HEK293 (cell line): ENCODE measurements around the gene SCARB2.
A peak's percentile ranks its signal among the peaks of the same experiment; 100 is the strongest.
"Not testable (repeated sequence)": the region's sequence is repeated elsewhere in the genome, so short reads cannot be mapped to it uniquely, and the experiment has no call there.

Source experiments
- CTCF ChIA-PET: fragments of 350-600 bp; formaldehyde crosslinking; extraction: SDS; loops from one replicate; lab custom pipeline; 2021; ENCODE audit warnings: antibody characterized with exemption; lab: Yijun Ruan, JAX
- POLR2A ChIA-PET: fragments of 300-600 bp; formaldehyde crosslinking; extraction: SDS; loops from one replicate; lab custom pipeline; 2020; ENCODE audit warnings: antibody characterized with exemption, inconsistent platforms; lab: Yijun Ruan, JAX
- H3K27ac ChIP-seq: fragments of 200-500 bp; sonication (Bioruptor generic); 2 replicates; pipeline ENCODE4 v1.5.1; 2014; ENCODE audit warnings: low read depth, low read length, control low read depth, inconsistent platforms; ENCODE audit errors: extremely low read depth
- H3K36me3 ChIP-seq, 2 experiments: fragments of 200-500 bp in 1 of 2; sonication (Bioruptor generic) in 1 of 2; 1 replicate in 1 of 2; 2 replicates in 1 of 2; pipeline ENCODE4 v1.5.1; 2014 to 2017; ENCODE audit warnings: inconsistent platforms in 2 of 2, low read length in 2 of 2; ENCODE audit not compliant: control insufficient read depth in 2 of 2, insufficient read depth in 1 of 2
- H3K4me1 ChIP-seq: fragments of 200-500 bp; sonication (Bioruptor generic); 2 replicates; pipeline ENCODE4 v1.5.1; 2014; ENCODE audit warnings: mild to moderate bottlenecking, low read length, inconsistent platforms; ENCODE audit not compliant: control insufficient read depth, insufficient read depth
- H3K4me3 ChIP-seq: 2 replicates; pipeline ENCODE4 v1.5.1; 2011; ENCODE audit warnings: low read depth, mild to moderate bottlenecking, control low read depth, low read length, moderate library complexity
- H3K9me3 ChIP-seq: fragments of 200-500 bp; sonication (Bioruptor generic); 2 replicates; pipeline ENCODE4 v1.5.1; 2014; ENCODE audit warnings: low read depth, low read length, inconsistent platforms; ENCODE audit not compliant: control insufficient read depth, insufficient read depth
- BCL11A ChIP-seq: fragments of 450-650 bp; formaldehyde crosslinking; IDR thresholded peaks from 2 replicates; pipeline ENCODE4 v1.5.1; 2016; ENCODE audit warnings: low read depth, missing biosample characterization, missing genetic modification characterization
- CTCF ChIP-seq: fragments of 450-650 bp; formaldehyde crosslinking; IDR thresholded peaks from 2 replicates; pipeline ENCODE4 v1.5.1; 2016; ENCODE audit warnings: missing biosample characterization, missing genetic modification characterization
- FEZF1 ChIP-seq: fragments of 450-650 bp; formaldehyde crosslinking; IDR thresholded peaks from 2 replicates; pipeline ENCODE4 v1.5.1; 2016; ENCODE audit warnings: missing biosample characterization, missing genetic modification characterization
- HOXA7 ChIP-seq: sonication (generic); formaldehyde crosslinking; IDR thresholded peaks from 2 replicates; pipeline ENCODE4 v1.8.1; 2022; ENCODE audit warnings: missing genetic modification reagents, borderline replicate concordance
- KLF7 ChIP-seq: fragments of 450-650 bp; formaldehyde crosslinking; IDR thresholded peaks from 2 replicates; pipeline ENCODE4 v1.5.1; 2016; ENCODE audit warnings: missing biosample characterization, missing genetic modification characterization, borderline replicate concordance
- SCRT1 ChIP-seq: fragments of 450-650 bp; formaldehyde crosslinking; IDR thresholded peaks from 2 replicates; pipeline ENCODE4 v1.5.1; 2016; ENCODE audit warnings: missing biosample characterization, missing genetic modification characterization, borderline replicate concordance
- ZBTB6 ChIP-seq: fragments of 450-650 bp; formaldehyde crosslinking; IDR thresholded peaks from 2 replicates; pipeline ENCODE4 v1.5.1; 2017; ENCODE audit warnings: missing biosample characterization, missing genetic modification characterization
- ZNF132 ChIP-seq: fragments of 450-650 bp; formaldehyde crosslinking; IDR thresholded peaks from 2 replicates; pipeline ENCODE4 v1.5.1; 2017; ENCODE audit warnings: missing biosample characterization, missing genetic modification characterization, borderline replicate concordance
- ZNF146 ChIP-seq: fragments of 450-650 bp; formaldehyde crosslinking; IDR thresholded peaks from 2 replicates; pipeline ENCODE4 v1.5.1; 2016; ENCODE audit warnings: missing biosample characterization, missing genetic modification characterization
- ZNF16 ChIP-seq: fragments of 450-650 bp; formaldehyde crosslinking; IDR thresholded peaks from 2 replicates; pipeline ENCODE4 v1.5.1; 2016; ENCODE audit warnings: low read depth, missing biosample characterization, missing genetic modification characterization
- ZNF248 ChIP-seq: fragments of 450-650 bp; formaldehyde crosslinking; IDR thresholded peaks from 2 replicates; pipeline ENCODE4 v1.5.1; 2017; ENCODE audit warnings: missing biosample characterization, missing genetic modification characterization
- ZNF394 ChIP-seq: fragments of 450-650 bp; formaldehyde crosslinking; IDR thresholded peaks from 2 replicates; pipeline ENCODE4 v1.5.1; 2016; ENCODE audit warnings: missing biosample characterization, missing genetic modification characterization, mild to moderate bottlenecking, moderate library complexity, borderline replicate concordance
- ZNF404 ChIP-seq: fragments of 450-650 bp; formaldehyde crosslinking; IDR thresholded peaks from 2 replicates; pipeline ENCODE4 v1.5.1; 2017; ENCODE audit warnings: missing biosample characterization, missing genetic modification characterization
- ZNF558 ChIP-seq: fragments of 450-650 bp; formaldehyde crosslinking; IDR thresholded peaks from 2 replicates; pipeline ENCODE4 v1.5.1; 2016; ENCODE audit warnings: missing biosample characterization, missing genetic modification characterization
- ZNF629 ChIP-seq: fragments of 450-650 bp; formaldehyde crosslinking; IDR thresholded peaks from 2 replicates; pipeline ENCODE4 v1.5.1; 2017; ENCODE audit warnings: missing biosample characterization, missing genetic modification characterization

The SCARB2 gene

GRCh38 chr4:76246025-76246424, 32.4 kb upstream of the SCARB2 start:
- H3K4me1 ChIP-seq = no peaks in the 10 kb centered on the region
- TF ChIP-seq HOXA7 (CRISPR knock-in tag) (no peak), FEZF1 (tag by site-specific recombination) (no peak), ZNF404 (tag by site-specific recombination) (no peak), BCL11A (tag by site-specific recombination) (no peak), CTCF (peak; percentile 28; the same call in 1 of the 2 replicates), ZNF248 (tag by site-specific recombination) (no peak), ZNF394 (tag by site-specific recombination) (no peak)
- no peaks in the 10 kb centered on the region for H3K9me3 ChIP-seq
- ChIA-PET CTCF (interaction anchor here (1.0 kb wide), 1 partner anchor 131 kb away, joined by 3 read pairs; no protein-coding TSS in a partner anchor), POLR2A (no interaction called here)
- no peak overlapping the region for H3K27ac ChIP-seq
- no peak overlapping the region for H3K4me3 ChIP-seq
- no peaks in the 10 kb centered on the region for H3K36me3 ChIP-seq

- H3K9me3 ChIP-seq, H3K36me3 ChIP-seq, H3K4me3 ChIP-seq, H3K27ac ChIP-seq, H3K4me1 ChIP-seq, CTCF ChIA-PET, POLR2A ChIA-PET: not testable (repeated sequence)
- TF ChIP-seq ZNF146 (tag by site-specific recombination) = peak; percentile 75
Observed at GRCh38 chr4:76243877-76244276, 30.3 kb upstream of the SCARB2 start.

GRCh38 chr4:76240236-76240635, 26.6 kb upstream of the SCARB2 start:
- no peak overlapping the region for H3K27ac ChIP-seq
- ChIA-PET CTCF (interaction anchor here (0.6 kb wide), 1 partner anchor 11 kb away, joined by 4 read pairs; no protein-coding TSS in a partner anchor), POLR2A (no interaction called here)
- H3K4me3 ChIP-seq = no peak overlapping the region
- no peaks in the 10 kb centered on the region for H3K4me1 ChIP-seq
- no peaks in the 10 kb centered on the region for H3K36me3 ChIP-seq
- H3K9me3 ChIP-seq = no peaks in the 10 kb centered on the region
- peak; percentile 98 for TF ChIP-seq ZNF558 (tag by site-specific recombination)
- no peak for TF ChIP-seq ZNF16 (tag by site-specific recombination)

GRCh38 chr4:76238701-76239100, 25.1 kb upstream of the SCARB2 start:
- TF ChIP-seq ZBTB6 (tag by site-specific recombination) (no peak), ZNF132 (tag by site-specific recombination) (no peak), SCRT1 (tag by site-specific recombination) (no peak), KLF7 (tag by site-specific recombination) (no peak), HOXA7 (CRISPR knock-in tag) (no peak), ZNF629 (tag by site-specific recombination) (no peak), ZNF558 (tag by site-specific recombination) (no peak)
- ChIA-PET CTCF (no interaction called here), POLR2A (no interaction called here)
- H3K4me1 ChIP-seq = no peaks in the 10 kb centered on the region
- no peak overlapping the region for H3K4me3 ChIP-seq
- no peaks in the 10 kb centered on the region for H3K36me3 ChIP-seq
- no peak overlapping the region for H3K27ac ChIP-seq
- no peaks in the 10 kb centered on the region for H3K9me3 ChIP-seq
